Brain pericyte (primary cell): ENCODE measurements around the gene GALNT8.

Experiments used
- DNase-seq: peaks from one replicate; pipeline ENCODE4 v3.0.0-alpha.2; 2012; ENCODE audit warnings: low read depth, low spot score

Gene GALNT8

DNA sequence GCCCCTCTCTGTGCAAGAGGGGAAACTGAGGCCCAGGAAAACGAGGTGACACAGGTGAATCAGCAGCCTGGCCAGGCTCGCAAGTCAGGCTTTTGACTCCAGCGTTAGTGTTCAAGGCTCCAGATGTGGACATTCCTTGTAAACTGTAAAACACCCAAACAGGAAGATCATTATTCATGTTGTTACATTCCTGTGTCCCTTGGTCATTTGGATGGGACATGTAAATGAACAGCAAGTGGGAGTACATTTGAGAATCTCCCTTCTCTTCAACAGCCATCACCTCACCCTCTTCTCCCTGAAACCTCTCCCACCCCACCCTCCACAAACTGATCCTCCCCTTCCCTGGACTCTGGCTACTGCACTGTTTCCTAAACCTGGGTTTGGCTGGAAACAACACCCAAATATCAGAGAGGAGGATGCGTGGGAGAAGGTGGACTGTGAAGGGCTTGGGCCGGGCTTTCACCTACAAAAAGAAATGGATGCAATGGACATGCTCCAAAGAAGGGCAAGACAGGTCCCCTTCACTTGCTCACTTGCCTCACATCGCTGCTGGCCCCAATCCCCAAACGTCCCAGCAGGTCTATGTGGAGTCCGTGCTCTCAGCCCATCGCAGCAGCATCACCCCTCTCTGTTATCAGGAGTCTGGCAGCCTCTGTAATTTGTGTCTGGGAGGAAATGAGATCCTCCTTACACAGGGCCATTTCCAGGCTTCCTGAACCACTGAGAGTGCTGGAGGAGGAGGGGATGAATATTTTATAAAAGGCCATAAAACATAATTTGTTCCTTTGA is 76.7 kb downstream of the GALNT8 start:
- DNase-seq, result no peak

DNA sequence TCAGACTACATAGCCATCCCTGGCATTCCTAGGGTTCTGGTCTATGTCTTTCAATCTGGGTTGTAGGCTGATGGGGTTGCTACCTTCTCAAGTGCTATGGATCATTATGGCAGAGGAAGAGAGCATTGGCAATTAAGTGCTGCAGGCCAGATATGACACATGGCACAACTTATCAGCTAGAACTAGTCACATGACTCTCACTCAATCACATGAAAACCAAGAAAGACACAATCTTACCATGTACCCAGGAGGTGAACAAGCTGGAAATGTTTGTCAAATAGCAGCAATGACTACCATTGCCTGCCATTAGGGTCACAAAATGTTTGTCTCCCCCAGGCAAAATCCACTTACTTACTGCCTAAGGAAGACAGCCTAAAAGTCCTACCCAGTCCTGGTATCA is 80.4 kb downstream of the GALNT8 start:
- DNase-seq, result no peak

- no peak for DNase-seq
Measured at GRCh38 chr12:4802841-4803240, 82.6 kb downstream of the GALNT8 start.

- DNase-seq, result no peak
Measured at GRCh38 chr12:4806439-4807115, 86.4 kb downstream of the GALNT8 start.

DNA sequence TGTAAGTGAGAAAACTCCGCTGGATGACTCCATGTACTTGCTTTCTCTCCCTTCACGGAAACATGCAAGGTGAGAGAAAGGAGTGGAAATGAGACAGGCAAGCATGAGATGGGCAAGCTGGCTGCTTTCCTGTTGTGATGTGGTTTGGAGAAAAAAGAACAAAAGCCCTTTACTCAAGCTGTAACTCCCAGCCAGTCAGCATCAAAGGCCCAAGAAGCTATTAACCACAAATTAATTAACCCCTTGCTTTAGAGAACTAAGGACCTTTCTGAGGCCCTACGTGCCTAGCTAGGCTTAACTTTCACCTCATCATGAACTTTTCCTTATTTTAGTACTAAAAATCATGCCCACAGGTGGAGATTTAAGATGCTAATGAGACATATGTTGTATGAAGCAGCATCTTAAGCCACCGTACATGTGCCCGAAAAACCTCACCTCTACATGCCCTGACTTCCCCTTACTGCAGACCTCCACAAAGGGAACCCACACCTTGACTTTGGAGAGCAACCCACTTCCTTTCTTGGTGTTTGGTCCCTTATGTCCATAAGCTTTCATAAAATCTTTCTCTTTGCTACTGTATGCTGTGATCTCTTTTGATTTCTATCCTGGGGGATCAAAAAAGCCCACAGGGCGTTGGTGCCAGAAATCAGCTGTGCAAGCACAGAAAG is 87.0 kb downstream of the GALNT8 start:
- DNase-seq, result no peak

GRCh38 chr12:4807813-4808212 is 87.6 kb downstream of the GALNT8 start:
- no peak for DNase-seq

DNA sequence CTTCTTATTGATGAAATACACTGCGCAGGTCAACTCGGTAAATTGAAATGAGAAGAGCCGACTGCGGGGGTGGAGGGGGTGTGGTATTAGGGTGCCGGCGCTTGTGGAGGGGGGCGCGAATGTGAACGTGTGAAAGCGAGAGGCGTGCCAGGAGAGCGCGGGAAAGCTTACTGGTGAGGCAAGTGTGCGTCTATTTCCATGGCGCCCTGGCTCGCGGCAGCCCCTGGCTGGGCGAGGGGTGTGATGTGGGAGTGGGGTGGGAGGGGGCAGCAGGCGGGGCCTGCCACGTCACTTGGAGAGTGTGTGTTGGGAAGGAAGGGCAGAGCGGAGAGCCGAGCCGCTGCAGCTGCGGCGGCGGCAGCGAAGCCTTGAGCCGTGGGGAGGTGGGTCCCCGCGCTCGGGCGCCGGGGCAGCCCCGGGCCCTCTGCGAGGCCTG is 88.8 kb downstream of the GALNT8 start:
- DNase-seq, result no peak

DNA sequence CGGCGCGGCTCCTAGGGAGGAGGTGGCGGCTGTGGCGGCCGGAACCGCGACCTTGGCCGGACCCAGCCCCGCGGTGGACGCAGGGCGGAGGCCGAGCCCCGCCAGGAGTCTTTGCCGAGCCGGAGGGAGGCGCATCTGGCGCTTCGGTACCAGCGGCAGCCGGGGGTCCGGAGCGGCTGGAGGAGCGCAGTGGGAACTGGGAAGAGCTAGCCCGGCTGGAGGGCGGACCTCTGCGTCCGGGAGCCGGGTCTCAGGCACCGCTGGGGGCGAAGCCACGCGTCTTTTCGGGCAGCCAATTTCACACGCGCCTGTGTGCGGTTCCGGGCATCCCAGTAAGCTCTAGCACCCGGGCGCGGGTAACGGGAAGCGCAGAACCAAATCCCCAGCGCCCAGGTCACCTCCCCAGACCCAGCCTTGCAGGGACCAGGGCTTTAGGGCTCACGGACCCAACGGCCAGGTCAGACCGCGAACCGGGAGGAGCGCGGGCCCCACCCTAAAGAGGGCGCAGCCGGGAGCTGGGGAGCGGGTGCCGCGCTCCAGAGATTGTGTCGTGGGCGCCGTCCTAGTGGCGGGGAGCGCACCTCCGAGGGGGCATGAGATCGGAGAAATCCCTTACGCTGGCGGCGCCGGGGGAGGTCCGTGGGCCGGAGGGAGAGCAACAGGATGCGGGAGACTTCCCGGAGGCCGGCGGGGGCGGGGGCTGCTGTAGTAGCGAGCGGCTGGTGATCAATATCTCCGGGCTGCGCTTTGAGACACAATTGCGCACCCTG is 89.4 kb downstream of the GALNT8 start:
- no peak for DNase-seq

DNA sequence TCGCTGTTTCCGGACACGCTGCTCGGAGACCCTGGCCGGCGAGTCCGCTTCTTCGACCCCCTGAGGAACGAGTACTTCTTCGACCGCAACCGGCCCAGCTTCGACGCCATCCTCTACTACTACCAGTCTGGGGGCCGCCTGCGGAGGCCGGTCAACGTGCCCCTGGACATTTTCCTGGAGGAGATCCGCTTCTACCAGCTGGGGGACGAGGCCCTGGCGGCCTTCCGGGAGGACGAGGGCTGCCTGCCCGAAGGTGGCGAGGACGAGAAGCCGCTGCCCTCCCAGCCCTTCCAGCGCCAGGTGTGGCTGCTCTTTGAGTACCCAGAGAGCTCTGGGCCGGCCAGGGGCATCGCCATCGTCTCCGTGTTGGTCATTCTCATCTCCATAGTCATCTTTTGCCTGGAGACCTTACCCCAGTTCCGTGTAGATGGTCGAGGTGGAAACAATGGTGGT is 90.0 kb downstream of the GALNT8 start:
- no peak for DNase-seq

DNA sequence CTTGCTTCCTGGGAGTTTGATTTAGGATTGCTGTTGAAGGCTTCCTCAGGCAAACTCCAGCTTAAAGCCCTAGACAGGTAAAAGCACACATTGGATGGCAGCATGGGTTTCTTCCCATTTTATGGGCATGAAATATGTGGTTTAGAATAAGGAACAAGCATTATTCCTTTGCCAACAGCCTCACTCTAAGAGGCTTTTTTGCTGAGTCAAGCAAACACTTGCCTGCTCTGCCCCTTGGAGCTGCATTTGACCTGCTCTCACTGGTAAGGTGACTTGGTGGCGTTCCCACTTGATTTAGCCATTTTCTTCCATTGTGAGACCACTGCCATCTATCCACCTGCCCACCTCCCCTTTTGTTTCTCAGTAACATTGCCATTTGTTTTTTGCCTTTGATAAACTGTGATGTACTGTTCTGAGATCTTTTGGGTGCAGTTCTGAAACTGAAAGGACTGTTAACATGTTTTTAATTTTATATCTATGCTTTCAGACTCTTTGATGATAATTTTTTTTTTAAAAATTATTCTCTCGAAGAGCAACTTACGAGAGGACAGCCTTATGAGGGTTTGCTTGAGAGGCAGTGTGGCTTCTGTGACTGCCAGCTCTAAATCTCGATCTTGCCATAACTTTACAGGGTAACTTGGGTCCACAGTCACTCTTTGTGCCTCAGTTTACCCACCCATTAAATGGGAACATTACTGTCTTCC is 92.6 kb downstream of the GALNT8 start:
- DNase-seq, result no peak

- DNase-seq, result no peak
Measured at GRCh38 chr12:4813741-4814140, 93.5 kb downstream of the GALNT8 start.

DNA sequence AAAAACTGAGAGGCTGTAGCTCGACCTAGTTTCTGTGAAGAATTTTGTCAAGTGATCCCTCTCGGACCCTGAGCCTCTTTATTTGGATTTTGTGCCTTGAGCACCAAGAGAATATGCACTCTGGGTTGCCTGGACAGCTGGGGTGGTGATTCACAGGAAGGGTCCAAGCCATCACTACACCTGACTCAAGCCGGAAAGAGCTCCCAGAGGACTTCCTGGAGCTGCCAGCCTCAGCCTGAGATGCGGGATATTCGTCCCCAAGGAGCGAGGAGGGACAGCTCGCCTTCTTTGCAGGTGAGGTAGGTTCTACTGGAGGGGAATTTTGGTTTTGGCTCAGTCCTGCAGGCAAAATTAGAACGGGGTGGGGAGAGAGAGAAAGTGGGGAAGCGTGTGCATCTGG is 94.3 kb downstream of the GALNT8 start:
- no peak for DNase-seq

DNA sequence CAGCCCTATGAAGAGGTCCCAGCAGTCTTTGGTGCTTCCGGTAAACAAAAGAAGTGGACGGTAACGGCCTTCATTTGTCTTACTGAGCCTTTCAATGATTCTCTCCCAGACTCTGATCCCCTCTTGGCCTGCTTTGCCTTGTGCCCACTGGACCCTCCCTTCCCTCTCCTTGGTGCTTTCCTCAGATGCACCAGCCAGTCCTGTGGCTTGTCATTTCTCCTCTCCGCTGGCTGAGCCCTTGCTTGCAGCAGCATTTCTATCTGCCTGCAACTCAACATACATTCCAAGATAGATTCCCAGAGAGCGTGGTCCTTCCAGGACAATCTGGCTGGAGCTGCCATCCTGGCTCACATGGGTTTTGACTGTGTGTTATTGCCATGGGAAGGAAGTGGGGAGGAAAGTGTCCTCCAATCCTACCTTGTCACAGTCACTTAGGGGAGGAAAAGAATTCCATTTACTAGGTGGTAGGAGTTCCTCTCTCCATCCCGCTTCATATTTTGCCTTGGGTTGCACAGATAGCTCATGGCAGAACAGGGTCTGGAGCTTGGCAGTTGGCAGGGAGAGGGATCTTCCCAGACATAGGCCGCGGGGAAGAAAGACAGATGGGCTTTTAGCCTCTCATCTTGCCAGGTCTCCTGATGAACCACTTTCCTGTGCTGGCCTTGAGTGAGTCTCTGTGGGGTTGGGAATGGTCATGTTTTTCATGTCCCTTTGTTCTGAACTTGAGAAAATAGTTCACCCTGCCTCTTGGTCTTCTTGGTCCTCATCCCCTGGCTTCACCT is 96.7 kb downstream of the GALNT8 start:
- DNase-seq, result no peak

DNA sequence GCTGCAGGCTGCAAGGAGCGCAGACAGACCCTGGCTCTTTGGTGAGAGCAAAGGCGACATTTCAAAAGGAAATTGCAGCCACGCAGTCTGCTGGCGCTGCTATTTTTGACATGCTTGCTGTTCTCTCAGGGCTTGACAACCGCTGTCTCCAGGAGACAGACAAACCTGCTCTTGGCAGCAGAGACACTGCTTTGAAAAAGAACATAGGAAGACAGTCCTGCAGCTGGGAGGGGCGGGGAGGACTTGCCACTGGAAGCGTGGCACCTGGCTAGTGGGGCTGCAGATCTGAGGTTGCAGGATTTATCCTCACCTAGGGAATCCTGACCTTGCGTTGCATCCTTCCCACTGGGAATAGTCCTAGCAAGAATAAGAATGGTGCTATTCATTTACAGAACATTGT is 97.7 kb downstream of the GALNT8 start:
- no peak for DNase-seq

DNA sequence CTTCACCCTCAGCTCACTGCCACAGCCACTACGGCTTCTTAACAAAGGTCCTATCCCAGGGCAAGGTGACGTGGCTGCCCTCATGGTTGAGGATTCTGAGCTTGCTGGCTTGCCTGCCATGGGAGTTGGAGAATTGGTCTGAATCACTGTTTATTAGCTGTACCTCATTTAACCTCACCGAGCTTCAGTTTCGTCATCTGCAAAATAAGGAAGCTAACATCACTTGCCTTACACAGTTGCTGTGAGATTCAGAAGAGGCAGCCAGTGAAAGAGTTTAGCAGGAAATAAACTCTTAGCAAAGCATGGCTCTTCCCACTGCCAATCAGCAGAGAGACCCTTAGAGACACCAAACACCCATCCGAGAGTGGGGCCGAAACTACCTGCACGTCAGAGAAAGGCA is 99.5 kb downstream of the GALNT8 start:
- DNase-seq, result no peak

DNA sequence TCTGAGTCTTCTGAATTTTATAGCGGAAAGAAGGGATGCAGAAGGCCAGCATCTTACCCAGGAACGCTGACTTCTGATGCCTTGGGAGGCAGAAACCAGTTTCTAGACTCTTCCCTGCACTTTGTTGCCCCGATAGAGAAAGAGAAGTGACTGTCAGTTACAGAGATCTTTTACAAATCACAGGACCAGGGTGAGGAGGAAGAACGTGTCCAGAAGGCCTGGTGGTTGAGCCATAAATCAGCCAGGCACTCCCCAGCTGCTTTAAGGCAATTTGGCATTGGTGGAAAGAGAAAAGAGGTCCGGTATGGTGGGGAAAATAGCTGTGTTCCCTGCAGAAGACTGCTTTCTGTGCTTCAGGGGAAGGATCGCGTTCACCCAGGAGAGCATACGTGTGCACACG is 100.8 kb downstream of the GALNT8 start:
- no peak for DNase-seq
